HepG2 (cell line): ENCODE results near the gene U2AF2. TPM values are rescaled to one million over a fixed set of nuclear protein-coding genes. Genes with fewer than 3 reads are reported as not detected.

ENCODE experiments used
- CBFB ChIP-seq: sonication (generic); formaldehyde crosslinking; IDR thresholded peaks from 2 replicates; pipeline ENCODE4 v1.4.0; 2020; ENCODE audit warnings: missing genetic modification reagents
- CREM ChIP-seq, 2 experiments: sonication (generic) in 1 of 2; formaldehyde crosslinking in 1 of 2; IDR thresholded peaks; 2 replicates each; pipeline versions ENCODE4 v1.4.0 to v1.6.1; 2016 to 2020; ENCODE audit warnings: antibody characterized with exemption in 1 of 2, mild to moderate bottlenecking in 1 of 2, missing genetic modification reagents in 1 of 2
- DBP ChIP-seq: sonication (generic); formaldehyde crosslinking; IDR thresholded peaks from 2 replicates; pipeline ENCODE4 v1.4.0; 2020; ENCODE audit warnings: missing genetic modification reagents; ENCODE audit errors: not compliant biosample characterization
- FLYWCH1 ChIP-seq: sonication (generic); formaldehyde crosslinking; IDR thresholded peaks from 2 replicates; pipeline ENCODE4 v1.8.1; 2023; ENCODE audit warnings: mild to moderate bottlenecking, missing genetic modification reagents
- FOSL1 ChIP-seq: sonication (generic); formaldehyde crosslinking; IDR thresholded peaks from 2 replicates; pipeline ENCODE4 v1.9.0; 2021; ENCODE audit warnings: missing genetic modification reagents, borderline replicate concordance
- FOXC1 ChIP-seq: sonication (generic); formaldehyde crosslinking; IDR thresholded peaks from 2 replicates; pipeline ENCODE4 v1.8.0; 2022; ENCODE audit warnings: mild to moderate bottlenecking, missing genetic modification reagents, borderline replicate concordance
- GABPA ChIP-seq, 2 experiments: IDR thresholded peaks; 2 replicates each; pipeline ENCODE4 v1.6.1; 2011 to 2016; ENCODE audit warnings: low read depth in 2 of 2, low read length in 1 of 2, missing biosample characterization in 1 of 2, missing genetic modification characterization in 1 of 2
- GATAD2A ChIP-seq: IDR thresholded peaks from 2 replicates; pipeline ENCODE4 v1.6.1; 2016
- HNRNPUL1 ChIP-seq: fragments of 200-400 bp; formaldehyde crosslinking; IDR thresholded peaks from 2 replicates; pipeline ENCODE4 v1.6.1; 2017; ENCODE audit warnings: low read depth, mild to moderate bottlenecking, low read length, moderate library complexity
- KDM5A ChIP-seq: fragments of 200-600 bp; sonication (generic); IDR thresholded peaks from 2 replicates; pipeline ENCODE4 v1.7.0; 2018; ENCODE audit warnings: antibody characterized with exemption, mild to moderate bottlenecking, low read length, borderline replicate concordance
- PAF1 ChIP-seq: IDR thresholded peaks from 2 replicates; pipeline ENCODE4 v1.6.1; 2016; ENCODE audit warnings: missing genetic modification reagents, missing compliant biosample characterization
- RAD21 ChIP-seq: fragments of 450-650 bp; formaldehyde crosslinking; IDR thresholded peaks from 2 replicates; pipeline ENCODE4 v1.5.0; 2020; ENCODE audit warnings: mild to moderate bottlenecking
- SOX5 ChIP-seq: IDR thresholded peaks from 2 replicates; pipeline ENCODE4 v1.6.1; 2016; ENCODE audit warnings: borderline replicate concordance
- THAP8 ChIP-seq: sonication (generic); formaldehyde crosslinking; IDR thresholded peaks from 2 replicates; pipeline ENCODE4 v1.5.1; 2020; ENCODE audit warnings: missing genetic modification reagents, mild to moderate bottlenecking, borderline replicate concordance
- TSC22D2 ChIP-seq: sonication (generic); formaldehyde crosslinking; IDR thresholded peaks from 2 replicates; pipeline ENCODE4 v1.5.1; 2020; ENCODE audit warnings: missing genetic modification reagents, mild to moderate bottlenecking, borderline replicate concordance
- YEATS4 ChIP-seq: sonication (generic); formaldehyde crosslinking; IDR thresholded peaks from 2 replicates; pipeline ENCODE4 v1.4.0; 2020; ENCODE audit warnings: missing genetic modification reagents, borderline replicate concordance
- ZBTB7B ChIP-seq: sonication (generic); formaldehyde crosslinking; IDR thresholded peaks from 2 replicates; pipeline ENCODE4 v1.4.0; 2020; ENCODE audit warnings: missing genetic modification reagents
- ZC3H4 ChIP-seq: sonication (generic); formaldehyde crosslinking; IDR thresholded peaks from 2 replicates; pipeline ENCODE4 v1.4.0; 2020; ENCODE audit warnings: missing genetic modification reagents, borderline replicate concordance
- ZFP1 ChIP-seq: IDR thresholded peaks from 2 replicates; pipeline ENCODE4 v1.6.1; 2016
- ZNF138 ChIP-seq: sonication (generic); formaldehyde crosslinking; IDR thresholded peaks from 2 replicates; pipeline ENCODE4 v1.5.0; 2020; ENCODE audit warnings: mild to moderate bottlenecking, low read depth, missing genetic modification reagents
- ZNF253 ChIP-seq: sonication (generic); formaldehyde crosslinking; IDR thresholded peaks from 2 replicates; pipeline ENCODE4 v1.8.0; 2022; ENCODE audit warnings: mild to moderate bottlenecking, missing genetic modification reagents, borderline replicate concordance
- ZNF296 ChIP-seq: sonication (generic); formaldehyde crosslinking; conservative IDR thresholded peaks from 2 replicates; pipeline ENCODE4 v1.5.0; 2020; ENCODE audit warnings: mild to moderate bottlenecking, missing genetic modification reagents
- ZNF7 ChIP-seq: IDR thresholded peaks from 2 replicates; pipeline ENCODE4 v1.6.1; 2016; ENCODE audit warnings: missing biosample characterization, missing genetic modification reagents
- ZSCAN31 ChIP-seq: sonication (generic); formaldehyde crosslinking; IDR thresholded peaks from 2 replicates; pipeline ENCODE4 v1.5.0; 2020; ENCODE audit warnings: low read depth, mild to moderate bottlenecking, missing genetic modification reagents
- polyA plus RNA-seq, 8 experiments: library from polyadenylated mRNA; depleted of rRNA in 3 of 8; stranded (reverse) in 7 of 8; unstranded in 1 of 8; fragments of >200 nt; fragmentation: Illumina TruSeq in 4 of 8; extraction: Trizol in 4 of 8; gene quantifications; 2 replicates each; pipeline versions ENCODE4 v1.2.1 to v1.2.3, GENCODE V29; 2011 to 2016; ENCODE audit warnings: low read depth in 4 of 8, missing spikeins in 1 of 8, mixed read lengths in 1 of 8; ENCODE audit not compliant: insufficient read depth in 1 of 8
- total RNA-seq, 5 experiments: library from RNA; depleted of rRNA; stranded (reverse); fragments of >200 nt; fragmentation: Illumina TruSeq; extraction: Trizol; gene quantifications; 2 replicates each; pipeline ENCODE4 v1.2.3, GENCODE V29; 2016; ENCODE audit warnings: low read depth in 1 of 5
- TF ChIP-seq, protein P1 (sequence below): sonication (generic); formaldehyde crosslinking; IDR thresholded peaks from 2 replicates; pipeline ENCODE4 v1.9.0; 2021; ENCODE audit warnings: missing genetic modification reagents, borderline replicate concordance
- TF ChIP-seq, protein P2 (sequence below): sonication (generic); formaldehyde crosslinking; IDR thresholded peaks from 2 replicates; pipeline ENCODE4 v1.4.0; 2020; ENCODE audit warnings: mild to moderate bottlenecking, missing genetic modification reagents

Gene U2AF2
- total and polyA plus RNA-seq, 2 of the 13 experiments (the other 11 are each of a cell fraction or from before 2014, with no cell fraction given) = 84.3 to 124 TPM

GRCh38 chr19:55655648-55656040 lies 809 bp downstream of the U2AF2 start (continued):
- no peak for TF ChIP-seq FOXC1
- 0 out of 2 replicates have a peak, but pooled peaks have one; percentile 56 for TF ChIP-seq FLYWCH1
- no peak for TF ChIP-seq DBP (CRISPR knock-in tag)
- peak; percentile 92 for TF ChIP-seq KDM5A
- no peak for TF ChIP-seq FOSL1 (CRISPR knock-in tag)
- TF ChIP-seq, protein P1, sequence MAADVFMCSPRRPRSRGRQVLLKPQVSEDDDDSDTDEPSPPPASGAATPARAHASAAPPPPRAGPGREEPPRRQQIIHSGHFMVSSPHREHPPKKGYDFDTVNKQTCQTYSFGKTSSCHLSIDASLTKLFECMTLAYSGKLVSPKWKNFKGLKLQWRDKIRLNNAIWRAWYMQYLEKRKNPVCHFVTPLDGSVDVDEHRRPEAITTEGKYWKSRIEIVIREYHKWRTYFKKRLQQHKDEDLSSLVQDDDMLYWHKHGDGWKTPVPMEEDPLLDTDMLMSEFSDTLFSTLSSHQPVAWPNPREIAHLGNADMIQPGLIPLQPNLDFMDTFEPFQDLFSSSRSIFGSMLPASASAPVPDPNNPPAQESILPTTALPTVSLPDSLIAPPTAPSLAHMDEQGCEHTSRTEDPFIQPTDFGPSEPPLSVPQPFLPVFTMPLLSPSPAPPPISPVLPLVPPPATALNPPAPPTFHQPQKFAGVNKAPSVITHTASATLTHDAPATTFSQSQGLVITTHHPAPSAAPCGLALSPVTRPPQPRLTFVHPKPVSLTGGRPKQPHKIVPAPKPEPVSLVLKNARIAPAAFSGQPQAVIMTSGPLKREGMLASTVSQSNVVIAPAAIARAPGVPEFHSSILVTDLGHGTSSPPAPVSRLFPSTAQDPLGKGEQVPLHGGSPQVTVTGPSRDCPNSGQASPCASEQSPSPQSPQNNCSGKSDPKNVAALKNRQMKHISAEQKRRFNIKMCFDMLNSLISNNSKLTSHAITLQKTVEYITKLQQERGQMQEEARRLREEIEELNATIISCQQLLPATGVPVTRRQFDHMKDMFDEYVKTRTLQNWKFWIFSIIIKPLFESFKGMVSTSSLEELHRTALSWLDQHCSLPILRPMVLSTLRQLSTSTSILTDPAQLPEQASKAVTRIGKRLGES = no peak
- peak; percentile 1; the same call in 1 of the 2 replicates for TF ChIP-seq ZSCAN31 (CRISPR knock-in tag)
- TF ChIP-seq, protein P2, sequence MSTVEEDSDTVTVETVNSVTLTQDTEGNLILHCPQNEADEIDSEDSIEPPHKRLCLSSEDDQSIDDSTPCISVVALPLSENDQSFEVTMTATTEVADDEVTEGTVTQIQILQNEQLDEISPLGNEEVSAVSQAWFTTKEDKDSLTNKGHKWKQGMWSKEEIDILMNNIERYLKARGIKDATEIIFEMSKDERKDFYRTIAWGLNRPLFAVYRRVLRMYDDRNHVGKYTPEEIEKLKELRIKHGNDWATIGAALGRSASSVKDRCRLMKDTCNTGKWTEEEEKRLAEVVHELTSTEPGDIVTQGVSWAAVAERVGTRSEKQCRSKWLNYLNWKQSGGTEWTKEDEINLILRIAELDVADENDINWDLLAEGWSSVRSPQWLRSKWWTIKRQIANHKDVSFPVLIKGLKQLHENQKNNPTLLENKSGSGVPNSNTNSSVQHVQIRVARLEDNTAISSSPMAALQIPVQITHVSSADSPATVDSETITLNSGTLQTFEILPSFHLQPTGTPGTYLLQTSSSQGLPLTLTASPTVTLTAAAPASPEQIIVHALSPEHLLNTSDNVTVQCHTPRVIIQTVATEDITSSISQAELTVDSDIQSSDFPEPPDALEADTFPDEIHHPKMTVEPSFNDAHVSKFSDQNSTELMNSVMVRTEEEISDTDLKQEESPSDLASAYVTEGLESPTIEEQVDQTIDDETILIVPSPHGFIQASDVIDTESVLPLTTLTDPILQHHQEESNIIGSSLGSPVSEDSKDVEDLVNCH (CRISPR knock-in tag) = no peak
- no peak for TF ChIP-seq GABPA (IDR thresholded peaks at IDR 0.05; ENCODE audit: low read depth, low read length)
- TF ChIP-seq GABPA (CRISPR knock-in tag; IDR thresholded peaks at IDR 0.05; ENCODE audit: low read depth) = no peak
- no peak for TF ChIP-seq THAP8 (CRISPR knock-in tag)
- 0 out of 2 replicates have a peak, but pooled peaks have one; percentile 11 for TF ChIP-seq YEATS4 (CRISPR knock-in tag)
- TF ChIP-seq ZNF138 (CRISPR knock-in tag) = no peak
- TF ChIP-seq PAF1 (CRISPR knock-in tag) = no peak
- TF ChIP-seq HNRNPUL1 = no peak
- no peak for TF ChIP-seq CBFB (CRISPR knock-in tag)
- no peak for TF ChIP-seq ZNF253 (CRISPR knock-in tag)
- no peak for TF ChIP-seq GATAD2A (CRISPR knock-in tag)
- TF ChIP-seq ZNF7 (CRISPR knock-in tag) = no peak
- no peak for TF ChIP-seq ZC3H4 (CRISPR knock-in tag)
- peak; percentile 6; the same call in 1 of the 2 replicates for TF ChIP-seq ZBTB7B
- no peak for TF ChIP-seq RAD21 (CRISPR knock-in tag)
- no peak for TF ChIP-seq ZNF296 (CRISPR knock-in tag)
- TF ChIP-seq SOX5 (CRISPR knock-in tag) = no peak
- TF ChIP-seq TSC22D2 = no peak
- TF ChIP-seq CREM (IDR thresholded peaks at IDR 0.05) = peak; percentile 26; the same call in 1 of the 2 replicates
- no peak for TF ChIP-seq CREM (CRISPR knock-in tag; IDR thresholded peaks at IDR 0.05)
- 0 out of 2 replicates have a peak, but pooled peaks have one; percentile 11 for TF ChIP-seq ZFP1 (CRISPR knock-in tag)
